HFF-Myc (cell line): ENCODE data around the gene RERE.

Experiments
- DNase-seq: peaks from one replicate; pipeline ENCODE4 v3.0.0-alpha.2; 2011; ENCODE audit warnings: low read depth; ENCODE audit errors: extremely low read depth
- H3K4me3 ChIP-seq: replicated peaks from 2 replicates; pipeline ENCODE4 v1.5.1; 2011; ENCODE audit warnings: low read depth, mild to moderate bottlenecking, control low read depth, low read length
- CTCF ChIP-seq: IDR thresholded peaks from 2 replicates; pipeline ENCODE4 v1.5.1; 2012; ENCODE audit warnings: mild to moderate bottlenecking, low read depth, low read length, control low read depth; ENCODE audit errors: missing control alignments

The RERE gene

DNA sequence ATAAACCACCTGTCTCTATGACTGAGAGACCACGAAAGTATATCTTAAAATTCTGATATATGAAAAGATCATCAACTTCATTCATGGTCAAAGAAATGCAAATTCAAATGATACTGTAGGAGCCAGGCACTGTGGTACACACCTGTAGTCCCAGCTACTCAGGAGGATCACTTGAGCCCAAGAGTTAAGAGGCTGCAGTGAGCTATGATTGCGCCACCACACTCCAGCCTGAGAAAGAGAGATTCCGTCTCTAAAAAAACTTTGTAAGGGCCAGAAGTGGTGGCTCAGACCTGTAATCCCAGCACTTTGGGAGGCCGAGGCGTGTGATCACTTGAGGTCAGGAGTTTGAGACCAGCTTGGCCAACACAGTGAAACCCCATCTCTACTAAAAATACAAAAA lies 17.0 kb downstream of the RERE start:
- H3K4me3 ChIP-seq: no peak overlapping the region
- TF ChIP-seq CTCF: no peak
- DNase-seq: no peak

- H3K4me3 ChIP-seq: no peak overlapping the region
- no peak for TF ChIP-seq CTCF
- no peak for DNase-seq
Measured at GRCh38 chr1:8797216-8797615, 20.2 kb downstream of the RERE start.

- DNase-seq: no peak
- no peak for TF ChIP-seq CTCF
- no peak overlapping the region for H3K4me3 ChIP-seq
Measured at GRCh38 chr1:8796812-8797211, 20.6 kb downstream of the RERE start.

GRCh38 chr1:8794605-8795004 lies 22.8 kb downstream of the RERE start:
- TF ChIP-seq CTCF: no peak
- DNase-seq: no peak
- H3K4me3 ChIP-seq: no peak overlapping the region

DNA sequence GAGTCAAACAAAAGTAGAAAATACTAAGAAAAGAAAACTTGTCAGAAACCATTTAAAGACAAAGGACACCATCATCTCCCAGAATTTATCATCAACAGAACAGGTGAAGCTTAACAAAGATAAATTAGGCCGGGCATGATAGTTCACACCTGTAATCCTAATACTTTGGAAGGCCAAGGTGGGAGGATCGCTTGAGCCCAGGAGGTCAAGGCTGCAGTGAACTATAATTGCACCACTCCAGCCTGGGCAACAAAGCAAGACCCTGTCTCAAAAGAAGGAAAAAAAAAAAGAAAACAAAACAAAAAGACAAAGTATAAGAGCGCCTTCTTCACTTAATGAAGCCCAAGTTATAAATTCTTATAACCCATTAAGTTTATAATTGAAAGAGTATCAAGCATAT lies 25.6 kb downstream of the RERE start:
- no peak for TF ChIP-seq CTCF
- H3K4me3 ChIP-seq: no peak overlapping the region
- no peak for DNase-seq

- DNase-seq: no peak
- TF ChIP-seq CTCF: no peak
- no peak overlapping the region for H3K4me3 ChIP-seq
Measured at GRCh38 chr1:8790987-8791386, 26.5 kb downstream of the RERE start.

DNA sequence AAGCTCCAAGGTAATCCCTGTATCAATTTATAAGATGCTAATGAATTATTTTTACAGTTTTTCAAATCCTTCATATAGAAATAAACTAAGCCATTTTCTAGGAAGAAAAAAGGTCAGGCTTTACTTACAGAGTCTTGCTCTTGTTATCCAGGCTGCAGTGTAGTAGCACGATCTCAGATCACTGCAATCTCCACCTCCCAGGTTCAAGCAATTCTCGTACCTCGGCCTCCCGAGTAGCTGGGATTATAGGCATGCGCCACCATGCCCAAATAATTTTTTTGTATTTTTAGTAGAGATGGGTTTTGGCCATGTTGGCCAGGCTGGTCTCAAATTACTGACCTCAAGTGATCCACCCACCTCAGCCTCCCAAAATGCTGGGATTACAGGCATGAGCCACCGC lies 27.0 kb downstream of the RERE start:
- no peak for DNase-seq
- TF ChIP-seq CTCF: no peak

More for the DNA sequence above, 27.0 kb downstream of the RERE start:
- H3K4me3 ChIP-seq: no peak overlapping the region
